PC-3 (cell line): Measurements from ENCODE around the gene FAM9C. TPM values are rescaled to one million over a fixed set of nuclear protein-coding genes. Genes with fewer than 3 reads are reported as not detected.

Source experiments
- ATAC-seq: fragments of 200-7000 bp; cut with Tn5 transposase; 2 replicates; pipeline ENCODE4 v1.9.1; 2020; ENCODE audit warnings: mild to moderate bottlenecking, moderate library complexity
- BruUV-seq: library from RNA; stranded (reverse); fragments of 400-500 nt; replicated peaks from 2 replicates; lab custom pipeline; 2021; lab: Mats Ljungman, UMichigan
- CTCF ChIA-PET: fragments of 300-600 bp; sonication (Branson Sonifier 250); formaldehyde crosslinking; loops from one replicate; lab custom pipeline; 2022; ENCODE audit warnings: antibody characterized with exemption; lab: Charles Lee
- POLR2A ChIA-PET: fragments of 300-600 bp; sonication (Branson Sonifier 250); formaldehyde crosslinking; loops from one replicate; lab custom pipeline; 2022; ENCODE audit warnings: antibody characterized with exemption; ENCODE audit not compliant: unreplicated experiment; lab: Charles Lee
- DNase-seq: peaks from one replicate; pipeline ENCODE4 v3.0.0-alpha.2; 2015
- H2AFZ ChIP-seq: fragments of 300-600 bp; sonication (generic); 2 replicates; pipeline ENCODE4 v1.6.0; 2016; ENCODE audit warnings: antibody characterized with exemption, low read length
- H3F3A ChIP-seq: fragments of 300-600 bp; sonication (generic); one replicate; pipeline ENCODE4 v1.6.0; 2017; ENCODE audit warnings: antibody characterized with exemption, low read length, control low read depth, mild to moderate bottlenecking; ENCODE audit not compliant: unreplicated experiment
- H3K27ac ChIP-seq: fragments of 300-600 bp; sonication (generic); 2 replicates; pipeline ENCODE4 v1.5.1; 2016; ENCODE audit warnings: mild to moderate bottlenecking, low read length
- H3K27me3 ChIP-seq: fragments of 300-600 bp; sonication (generic); 2 replicates; pipeline ENCODE4 v1.6.1; 2016; ENCODE audit warnings: low read length, mixed read lengths
- H3K36me3 ChIP-seq: fragments of 300-600 bp; sonication (generic); 2 replicates; pipeline ENCODE4 v1.6.1; 2016; ENCODE audit warnings: low read depth, mixed run types, low read length, mixed read lengths
- H3K4me1 ChIP-seq: fragments of 300-600 bp; sonication (generic); 2 replicates; pipeline ENCODE4 v1.5.1; 2016; ENCODE audit warnings: low read length; ENCODE audit not compliant: insufficient read depth
- H3K4me2 ChIP-seq: fragments of 300-600 bp; sonication (generic); 2 replicates; pipeline ENCODE4 v1.6.0; 2016; ENCODE audit warnings: low read length
- H3K4me3 ChIP-seq: fragments of 300-600 bp; sonication (generic); 2 replicates; pipeline ENCODE4 v1.5.1; 2016; ENCODE audit warnings: mild to moderate bottlenecking, low read length, mixed read lengths
- H3K79me2 ChIP-seq: fragments of 300-600 bp; sonication (generic); 2 replicates; pipeline ENCODE4 v1.6.1; 2017; ENCODE audit warnings: low read length, mixed read lengths
- H3K9ac ChIP-seq: fragments of 300-600 bp; sonication (generic); 2 replicates; pipeline ENCODE4 v1.6.0; 2016; ENCODE audit warnings: mild to moderate bottlenecking, low read length
- H3K9me2 ChIP-seq: fragments of 300-600 bp; sonication (generic); replicated peaks from 2 replicates; pipeline ENCODE4 v1.6.1; 2016; ENCODE audit warnings: mixed run types, low read length, mixed read lengths
- H3K9me3 ChIP-seq: fragments of 300-600 bp; sonication (generic); 2 replicates; pipeline ENCODE4 v1.6.1; 2016; ENCODE audit warnings: low read length, mixed read lengths
- H4K20me1 ChIP-seq: fragments of 300-600 bp; sonication (generic); 2 replicates; pipeline ENCODE4 v1.6.1; 2016; ENCODE audit warnings: low read length, mixed read lengths
- CTCF ChIP-seq: fragments of 300-600 bp; sonication (generic); conservative IDR thresholded peaks from 2 replicates; pipeline ENCODE4 v1.5.1; 2017; ENCODE audit warnings: antibody characterized with exemption, low read depth, mild to moderate bottlenecking, low read length
- EZH2 ChIP-seq: fragments of 300-600 bp; sonication (generic); IDR thresholded peaks from one replicate; pipeline ENCODE4 v1.6.1; 2017; ENCODE audit warnings: antibody characterized with exemption, mild to moderate bottlenecking, low read length; ENCODE audit not compliant: unreplicated experiment
- EZH2phosphoT487 ChIP-seq: fragments of 300-600 bp; sonication (generic); IDR thresholded peaks from 2 replicates; pipeline ENCODE4 v1.6.1; 2018; ENCODE audit warnings: mild to moderate bottlenecking, antibody characterized with exemption, low read length, borderline replicate concordance
- intact Hi-C: fragments of 100-400 bp; cut with micrococcal nuclease; formaldehyde crosslinking; loops from 2 replicates; pipeline ENCODE4 v1.9.0; 2023
- total RNA-seq: library from RNA; depleted of rRNA; stranded (reverse); fragments of >200 nt; gene quantifications from 2 replicates; pipeline ENCODE4 v1.2.3, GENCODE V29; 2014

FAM9C gene
- total RNA-seq, 1 experiment from 2014 or later: not detected

- Histone ChIP-seq H3K4me3 (no peak overlapping the region), H3K79me2 (no peaks in the 10 kb centered on the region), H3K27ac (no peak overlapping the region), H3K9me3 (no peaks in the 10 kb centered on the region), H3K9me2 (no peaks in the 10 kb centered on the region), H4K20me1 (no peaks in the 10 kb centered on the region), H3K9ac (no peak overlapping the region), H2AFZ (no peak overlapping the region), H3K27me3 (no peaks in the 10 kb centered on the region), H3K4me2 (no peak overlapping the region), H3K36me3 (no peaks in the 10 kb centered on the region), H3F3A (no peaks in the 10 kb centered on the region), H3K4me1 (0 out of 2 replicates have a peak, but pooled peaks cover 7% of the 10 kb centered on the region)
- POLR2A ChIA-PET: no interaction called here
- intact Hi-C loops: no loop called here
- CTCF ChIA-PET: interaction anchor here (0.6 kb wide), 1 partner anchor 50 kb away, joined by 3 read pairs; no protein-coding TSS in a partner anchor
- DNase-seq: no peak
- TF ChIP-seq EZH2 (no peak), EZH2phosphoT487 (no peak), CTCF (no peak)
- ATAC-seq: no peak
- BruUV-seq: no TSS peak
These were observed 6.7 kb upstream of the FAM9C start for GRCh38 chrX:13051167-13051528.

- intact Hi-C loops: no loop called here
- DNase-seq (no peak), ATAC-seq (no peak)
- Histone ChIP-seq H3K27ac (no peak overlapping the region), H2AFZ (no peak overlapping the region), H3K36me3 (no peaks in the 10 kb centered on the region), H3K9me2 (no peaks in the 10 kb centered on the region), H3K4me2 (no peak overlapping the region), H4K20me1 (no peaks in the 10 kb centered on the region), H3F3A (no peaks in the 10 kb centered on the region), H3K79me2 (no peaks in the 10 kb centered on the region), H3K4me3 (no peak overlapping the region), H3K27me3 (no peaks in the 10 kb centered on the region), H3K4me1 (0 out of 2 replicates have a peak, but pooled peaks cover 7% of the 10 kb centered on the region), H3K9ac (no peak overlapping the region), H3K9me3 (no peaks in the 10 kb centered on the region)
- no TSS peak for BruUV-seq
- ChIA-PET CTCF (no interaction called here), POLR2A (no interaction called here)
- TF ChIP-seq EZH2phosphoT487: no peak
- no peak for TF ChIP-seq EZH2
- TF ChIP-seq CTCF: no peak
These were observed 5.7 kb upstream of the FAM9C start for GRCh38 chrX:13050151-13050550.

GRCh38 chrX:13048280-13048679 lies 3.9 kb upstream of the FAM9C start:
- Histone ChIP-seq H3K27me3 (no peaks in the 10 kb centered on the region), H4K20me1 (no peaks in the 10 kb centered on the region), H3K4me2 (no peak overlapping the region), H3K27ac (no peak overlapping the region), H3K79me2 (no peaks in the 10 kb centered on the region), H3K9me3 (no peaks in the 10 kb centered on the region), H3K9ac (no peak overlapping the region), H3K36me3 (no peaks in the 10 kb centered on the region), H3F3A (no peaks in the 10 kb centered on the region), H3K4me1 (0 out of 2 replicates have a peak, but pooled peaks cover 7% of the 10 kb centered on the region), H3K9me2 (no peaks in the 10 kb centered on the region), H2AFZ (no peak overlapping the region; the same call in 1 of the 2 replicates), H3K4me3 (no peak overlapping the region)
- BruUV-seq: no TSS peak
- POLR2A ChIA-PET: no interaction called here
- peak; percentile 62 for DNase-seq
- intact Hi-C loops: loop anchor here (10.0 kb wide), 1 partner anchor 1603 kb away; no protein-coding TSS in a partner anchor
- ATAC-seq: no peak
- CTCF ChIA-PET: no interaction called here
- no peak for TF ChIP-seq EZH2phosphoT487
- TF ChIP-seq EZH2: no peak
- TF ChIP-seq CTCF: no peak
